SK-N-SH (cell line): ENCODE results near the gene PARD3B.

Experiments used
- CHD2 ChIP-seq: fragments of 150-350 bp; IDR thresholded peaks from 2 replicates; pipeline ENCODE4 v1.6.1; 2018; ENCODE audit warnings: low read length; ENCODE audit not compliant: partially characterized antibody
- FOXM1 ChIP-seq: IDR thresholded peaks from 2 replicates; pipeline ENCODE4 v1.4.0; 2012; ENCODE audit warnings: low read depth, mild to moderate bottlenecking
- JUND ChIP-seq: IDR thresholded peaks from 2 replicates; pipeline ENCODE4 v1.4.0; 2012
- MXI1 ChIP-seq: IDR thresholded peaks from 2 replicates; pipeline ENCODE4 v1.6.1; 2012; ENCODE audit warnings: mild to moderate bottlenecking, low read depth, low read length, improper control_type of control experiment
- POLR2AphosphoS5 ChIP-seq: IDR thresholded peaks from 2 replicates; pipeline ENCODE4 v1.6.1; 2012; ENCODE audit warnings: low read depth, low read length
- TAF1 ChIP-seq: IDR thresholded peaks from 2 replicates; pipeline ENCODE4 v1.6.1; 2012; ENCODE audit warnings: low read depth, mild to moderate bottlenecking, low read length, moderate library complexity, borderline replicate concordance
- TF ChIP-seq, protein P1 (sequence below): IDR thresholded peaks from 2 replicates; pipeline ENCODE4 v1.6.1; 2012; ENCODE audit warnings: mild to moderate bottlenecking, low read depth, low read length, moderate library complexity
- TF ChIP-seq, protein P2 (sequence below): IDR thresholded peaks from 2 replicates; pipeline ENCODE4 v1.4.0; 2012; ENCODE audit warnings: low read depth
- TF ChIP-seq, protein P3 (sequence below): fragments of 200-600 bp; sonication (generic); IDR thresholded peaks from 2 replicates; pipeline ENCODE4 v1.6.1; 2017; ENCODE audit warnings: antibody characterized with exemption, mild to moderate bottlenecking, moderate library complexity
- TF ChIP-seq, protein P4 (sequence below): IDR thresholded peaks from 2 replicates; pipeline ENCODE4 v1.4.0; 2012; ENCODE audit warnings: low read depth, borderline replicate concordance

DNA sequence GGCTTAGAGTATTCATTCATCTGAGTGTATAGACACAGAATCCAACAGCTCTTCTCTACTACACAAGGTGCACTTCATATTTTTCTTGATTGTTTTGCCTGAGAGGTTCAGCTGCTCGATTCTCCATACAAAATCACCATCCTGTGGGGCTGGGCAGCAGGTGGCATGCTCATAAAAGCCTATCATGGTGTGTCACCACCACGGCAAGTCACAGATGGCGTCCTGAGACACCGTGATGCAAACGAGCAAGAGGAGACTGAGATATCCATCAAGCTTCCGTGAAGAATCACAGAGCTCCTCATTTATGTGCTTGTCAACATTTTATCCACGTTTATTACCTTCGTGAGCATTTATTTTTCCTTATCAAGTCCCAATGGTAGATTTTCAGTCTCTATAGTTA lies 1114.6 kb downstream of the PARD3B start:
- TF ChIP-seq CHD2 (no peak), TAF1 (no peak), POLR2AphosphoS5 (no peak), FOXM1 (no peak), JUND (no peak), MXI1 (no peak)
- TF ChIP-seq, protein P1, sequence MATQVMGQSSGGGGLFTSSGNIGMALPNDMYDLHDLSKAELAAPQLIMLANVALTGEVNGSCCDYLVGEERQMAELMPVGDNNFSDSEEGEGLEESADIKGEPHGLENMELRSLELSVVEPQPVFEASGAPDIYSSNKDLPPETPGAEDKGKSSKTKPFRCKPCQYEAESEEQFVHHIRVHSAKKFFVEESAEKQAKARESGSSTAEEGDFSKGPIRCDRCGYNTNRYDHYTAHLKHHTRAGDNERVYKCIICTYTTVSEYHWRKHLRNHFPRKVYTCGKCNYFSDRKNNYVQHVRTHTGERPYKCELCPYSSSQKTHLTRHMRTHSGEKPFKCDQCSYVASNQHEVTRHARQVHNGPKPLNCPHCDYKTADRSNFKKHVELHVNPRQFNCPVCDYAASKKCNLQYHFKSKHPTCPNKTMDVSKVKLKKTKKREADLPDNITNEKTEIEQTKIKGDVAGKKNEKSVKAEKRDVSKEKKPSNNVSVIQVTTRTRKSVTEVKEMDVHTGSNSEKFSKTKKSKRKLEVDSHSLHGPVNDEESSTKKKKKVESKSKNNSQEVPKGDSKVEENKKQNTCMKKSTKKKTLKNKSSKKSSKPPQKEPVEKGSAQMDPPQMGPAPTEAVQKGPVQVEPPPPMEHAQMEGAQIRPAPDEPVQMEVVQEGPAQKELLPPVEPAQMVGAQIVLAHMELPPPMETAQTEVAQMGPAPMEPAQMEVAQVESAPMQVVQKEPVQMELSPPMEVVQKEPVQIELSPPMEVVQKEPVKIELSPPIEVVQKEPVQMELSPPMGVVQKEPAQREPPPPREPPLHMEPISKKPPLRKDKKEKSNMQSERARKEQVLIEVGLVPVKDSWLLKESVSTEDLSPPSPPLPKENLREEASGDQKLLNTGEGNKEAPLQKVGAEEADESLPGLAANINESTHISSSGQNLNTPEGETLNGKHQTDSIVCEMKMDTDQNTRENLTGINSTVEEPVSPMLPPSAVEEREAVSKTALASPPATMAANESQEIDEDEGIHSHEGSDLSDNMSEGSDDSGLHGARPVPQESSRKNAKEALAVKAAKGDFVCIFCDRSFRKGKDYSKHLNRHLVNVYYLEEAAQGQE: no peak
- TF ChIP-seq, protein P2, sequence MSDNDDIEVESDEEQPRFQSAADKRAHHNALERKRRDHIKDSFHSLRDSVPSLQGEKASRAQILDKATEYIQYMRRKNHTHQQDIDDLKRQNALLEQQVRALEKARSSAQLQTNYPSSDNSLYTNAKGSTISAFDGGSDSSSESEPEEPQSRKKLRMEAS: no peak
- TF ChIP-seq, protein P3, sequence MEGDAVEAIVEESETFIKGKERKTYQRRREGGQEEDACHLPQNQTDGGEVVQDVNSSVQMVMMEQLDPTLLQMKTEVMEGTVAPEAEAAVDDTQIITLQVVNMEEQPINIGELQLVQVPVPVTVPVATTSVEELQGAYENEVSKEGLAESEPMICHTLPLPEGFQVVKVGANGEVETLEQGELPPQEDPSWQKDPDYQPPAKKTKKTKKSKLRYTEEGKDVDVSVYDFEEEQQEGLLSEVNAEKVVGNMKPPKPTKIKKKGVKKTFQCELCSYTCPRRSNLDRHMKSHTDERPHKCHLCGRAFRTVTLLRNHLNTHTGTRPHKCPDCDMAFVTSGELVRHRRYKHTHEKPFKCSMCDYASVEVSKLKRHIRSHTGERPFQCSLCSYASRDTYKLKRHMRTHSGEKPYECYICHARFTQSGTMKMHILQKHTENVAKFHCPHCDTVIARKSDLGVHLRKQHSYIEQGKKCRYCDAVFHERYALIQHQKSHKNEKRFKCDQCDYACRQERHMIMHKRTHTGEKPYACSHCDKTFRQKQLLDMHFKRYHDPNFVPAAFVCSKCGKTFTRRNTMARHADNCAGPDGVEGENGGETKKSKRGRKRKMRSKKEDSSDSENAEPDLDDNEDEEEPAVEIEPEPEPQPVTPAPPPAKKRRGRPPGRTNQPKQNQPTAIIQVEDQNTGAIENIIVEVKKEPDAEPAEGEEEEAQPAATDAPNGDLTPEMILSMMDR: no peak
- TF ChIP-seq, protein P4, sequence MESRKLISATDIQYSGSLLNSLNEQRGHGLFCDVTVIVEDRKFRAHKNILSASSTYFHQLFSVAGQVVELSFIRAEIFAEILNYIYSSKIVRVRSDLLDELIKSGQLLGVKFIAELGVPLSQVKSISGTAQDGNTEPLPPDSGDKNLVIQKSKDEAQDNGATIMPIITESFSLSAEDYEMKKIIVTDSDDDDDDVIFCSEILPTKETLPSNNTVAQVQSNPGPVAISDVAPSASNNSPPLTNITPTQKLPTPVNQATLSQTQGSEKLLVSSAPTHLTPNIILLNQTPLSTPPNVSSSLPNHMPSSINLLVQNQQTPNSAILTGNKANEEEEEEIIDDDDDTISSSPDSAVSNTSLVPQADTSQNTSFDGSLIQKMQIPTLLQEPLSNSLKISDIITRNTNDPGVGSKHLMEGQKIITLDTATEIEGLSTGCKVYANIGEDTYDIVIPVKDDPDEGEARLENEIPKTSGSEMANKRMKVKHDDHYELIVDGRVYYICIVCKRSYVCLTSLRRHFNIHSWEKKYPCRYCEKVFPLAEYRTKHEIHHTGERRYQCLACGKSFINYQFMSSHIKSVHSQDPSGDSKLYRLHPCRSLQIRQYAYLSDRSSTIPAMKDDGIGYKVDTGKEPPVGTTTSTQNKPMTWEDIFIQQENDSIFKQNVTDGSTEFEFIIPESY: no peak
